CD4-positive, alpha-beta memory T cell (primary cell): Measurements from ENCODE around the gene CDADC1. TPM values are rescaled to one million over a fixed set of nuclear protein-coding genes. Genes with fewer than 3 reads are reported as not detected.

Experiments
- CTCF ChIA-PET: fragments of 350-600 bp; sonication (Branson Sonifier 250); formaldehyde crosslinking; loops from one replicate; lab custom pipeline; 2021; ENCODE audit warnings: inconsistent platforms; ENCODE audit not compliant: partially characterized antibody; lab: Charles Lee
- POLR2A ChIA-PET: fragments of 350-600 bp; sonication (Branson Sonifier 250); formaldehyde crosslinking; loops from one replicate; lab custom pipeline; 2021; ENCODE audit not compliant: partially characterized antibody; lab: Charles Lee
- DNase-seq, 5 donors: peaks; one replicate each; pipeline versions ENCODE4 v3.0.0 to v3.0.0-alpha.2; 2020 to 2022; ENCODE audit warnings: mixed read lengths in 1 of 5
- H3K27ac ChIP-seq: one replicate; pipeline ENCODE4 v1.7.0; 2013; ENCODE audit warnings: low read depth, low read length
- H3K27me3 ChIP-seq: 2 replicates; pipeline ENCODE4 v1.7.0; 2013; ENCODE audit warnings: mild to moderate bottlenecking, low read length, moderate library complexity; ENCODE audit not compliant: insufficient read depth
- H3K36me3 ChIP-seq: 2 replicates; pipeline ENCODE4 v1.7.0; 2013; ENCODE audit warnings: mild to moderate bottlenecking, low read length, moderate library complexity; ENCODE audit not compliant: insufficient read depth
- H3K4me1 ChIP-seq: 2 replicates; pipeline ENCODE4 v1.7.0; 2013; ENCODE audit warnings: mild to moderate bottlenecking, low read length, moderate library complexity; ENCODE audit not compliant: insufficient read depth
- H3K4me3 ChIP-seq, 2 donors: one replicate each; pipeline ENCODE4 v1.7.0; 2013; ENCODE audit warnings: low read length in 2 of 2, mild to moderate bottlenecking in 1 of 2
- H3K9me3 ChIP-seq, 2 donors: one replicate each; pipeline ENCODE4 v1.7.0; 2013; ENCODE audit warnings: low read length in 2 of 2, control low read depth in 1 of 2; ENCODE audit not compliant: control insufficient read depth in 1 of 2
- H3K27ac Mint-ChIP-seq, 7 donors: one replicate each; pipeline ENCODE4 v1.8.0; 2020 to 2021; ENCODE audit warnings: mixed read lengths in 7 of 7, mild to moderate bottlenecking in 6 of 7, inconsistent platforms in 3 of 7, moderate library complexity in 3 of 7
- H3K27me3 Mint-ChIP-seq, 2 donors: one replicate each; pipeline ENCODE4 v1.8.0; 2020 to 2021; ENCODE audit warnings: mixed read lengths in 2 of 2
- H3K36me3 Mint-ChIP-seq, 2 donors: one replicate each; pipeline ENCODE4 v1.8.0; 2020 to 2021; ENCODE audit warnings: mixed read lengths in 2 of 2, inconsistent platforms in 1 of 2, mild to moderate bottlenecking in 1 of 2
- H3K4me1 Mint-ChIP-seq, 4 donors: one replicate each; pipeline ENCODE4 v1.8.0; 2020 to 2021; ENCODE audit warnings: mixed read lengths in 4 of 4, mild to moderate bottlenecking in 1 of 4
- H3K4me3 Mint-ChIP-seq, 8 donors: one replicate each; pipeline ENCODE4 v1.8.0; 2020 to 2021; ENCODE audit warnings: mixed read lengths in 8 of 8, mild to moderate bottlenecking in 7 of 8, moderate library complexity in 6 of 8, inconsistent platforms in 3 of 8
- H3K9me3 Mint-ChIP-seq, 8 donors: one replicate each; pipeline ENCODE4 v1.8.0; 2020 to 2021; ENCODE audit warnings: mixed read lengths in 8 of 8, mild to moderate bottlenecking in 5 of 8, inconsistent platforms in 3 of 8, moderate library complexity in 1 of 8
- intact Hi-C: fragments of 100-400 bp; cut with micrococcal nuclease; formaldehyde crosslinking; loops from one replicate; pipeline ENCODE4 v1.15.1; 2023
- polyA plus RNA-seq, 2 donors: library from polyadenylated mRNA; unstranded; fragments of 300-500 nt; fragmentation: Illumina TruSeq; gene quantifications; one replicate each; pipeline ENCODE4 v1.2.3, GENCODE V29; 2021
- total RNA-seq, 2 experiments: library from RNA; stranded (reverse); gene quantifications; one replicate each; pipeline ENCODE4 v1.2.3, GENCODE V29; 2021

The CDADC1 gene
- total and polyA plus RNA-seq, 4 experiments from 2014 or later, result 6.2 to 15.9 (median 12.4) TPM

- peaks cover 0 to 2% (median 0%) of the 10 kb centered on the region in 8 donors for H3K9me3 Mint-ChIP-seq
- H3K4me3 ChIP-seq, result no peak overlapping the region
- H3K4me1 Mint-ChIP-seq, result peaks cover 8 to 15% (median 11%) of the 10 kb centered on the region in 4 donors
- H3K9me3 ChIP-seq, result no peaks in the 10 kb centered on the region
- H3K27me3 ChIP-seq, result no peaks in the 10 kb centered on the region
- no peak overlapping the region for H3K4me3 Mint-ChIP-seq
- H3K36me3 Mint-ChIP-seq, result peaks cover 5 to 6% of the 10 kb centered on the region in 2 donors
- peak overlapping the region in 1 of 7 donors; percentile 9 for H3K27ac Mint-ChIP-seq
- H3K27me3 Mint-ChIP-seq, result no peaks in the 10 kb centered on the region
- no peak overlapping the region for H3K27ac ChIP-seq
- CTCF ChIA-PET, result interaction anchor here (1.3 kb wide), 1 partner anchor 17 kb away, joined by 3 read pairs; no protein-coding TSS in a partner anchor
- POLR2A ChIA-PET, result no interaction called here
- intact Hi-C loops, result no loop called here
- no peaks in the 10 kb centered on the region for H3K36me3 ChIP-seq
- DNase-seq, result no peak
- peaks cover 5% of the 10 kb centered on the region for H3K4me1 ChIP-seq
These were observed 49.6 kb downstream of the CDADC1 start for GRCh38 chr13:49297338-49297737.

DNA sequence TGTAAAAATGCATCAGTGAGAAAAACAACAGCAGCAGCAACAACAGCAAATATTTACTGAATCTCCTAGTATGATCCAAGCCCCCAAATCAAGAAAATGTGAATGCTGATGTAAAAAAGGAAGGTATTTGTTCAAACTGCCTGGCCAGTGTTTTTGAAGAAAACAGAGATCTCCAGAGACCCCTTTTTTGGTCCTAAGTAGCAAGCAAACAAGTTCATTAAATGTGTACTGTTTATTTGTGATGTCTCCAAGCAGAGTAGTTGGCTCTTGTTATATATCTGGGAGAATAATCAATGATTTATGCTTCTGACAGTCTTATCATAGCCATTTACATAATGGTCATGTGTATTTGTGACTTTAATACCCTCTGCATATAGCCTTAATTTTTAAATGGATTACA is 50.7 kb downstream of the CDADC1 start:
- DNase-seq, result no peak
- intact Hi-C loops, result no loop called here
- no peaks in the 10 kb centered on the region for H3K27me3 ChIP-seq
- peaks cover 0 to 2% of the 10 kb centered on the region in 2 donors for H3K36me3 Mint-ChIP-seq
- no peak overlapping the region for H3K27ac ChIP-seq
- peaks cover 4 to 14% (median 10%) of the 10 kb centered on the region in 4 donors for H3K4me1 Mint-ChIP-seq
- POLR2A ChIA-PET, result no interaction called here
- peak overlapping the region in 3 of 7 donors; percentile 0 to 71 (median 12) for H3K27ac Mint-ChIP-seq
- H3K4me3 ChIP-seq, result no peak overlapping the region
- CTCF ChIA-PET, result interaction anchor here (5.7 kb wide), 1 partner anchor 308 kb away, joined by 81 read pairs; no protein-coding TSS in a partner anchor
- no peaks in the 10 kb centered on the region for H3K36me3 ChIP-seq
- H3K9me3 ChIP-seq, result no peaks in the 10 kb centered on the region
- H3K27me3 Mint-ChIP-seq, result no peaks in the 10 kb centered on the region
- no peak overlapping the region for H3K4me3 Mint-ChIP-seq
- peaks cover 5% of the 10 kb centered on the region for H3K4me1 ChIP-seq
- no peaks in the 10 kb centered on the region for H3K9me3 Mint-ChIP-seq

DNA sequence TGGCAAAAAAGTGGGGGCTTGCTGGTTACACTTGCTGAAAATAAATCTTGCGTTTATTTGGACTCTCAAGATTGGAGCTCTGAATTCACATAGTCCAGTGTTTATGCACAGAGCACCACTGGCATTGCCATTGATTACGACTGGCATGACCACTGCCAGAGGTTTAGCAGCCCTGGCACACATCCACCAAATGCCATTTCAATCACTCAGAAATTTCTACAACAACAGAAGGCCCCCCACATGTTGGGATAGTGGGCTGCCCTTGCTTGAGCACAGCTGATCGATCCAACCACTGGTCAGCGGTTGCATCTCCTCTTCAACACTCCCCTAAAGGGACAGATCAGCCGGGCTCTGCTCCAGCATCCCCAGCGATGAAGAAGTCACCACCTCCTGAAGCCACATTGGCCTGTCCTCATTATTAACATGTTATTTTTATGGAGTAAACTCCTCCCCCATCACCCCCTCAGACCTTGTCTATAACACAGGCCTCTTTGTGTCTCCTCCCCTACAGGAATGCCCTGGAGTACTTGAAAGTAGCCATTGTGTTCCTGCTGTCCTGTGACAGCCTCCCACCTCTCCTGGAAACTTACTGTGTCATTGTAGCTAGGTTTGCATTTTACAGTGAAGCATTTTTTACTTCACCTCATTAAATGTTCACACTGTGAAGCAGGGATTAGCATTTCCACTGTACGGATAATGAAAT is 51.3 kb downstream of the CDADC1 start:
- no peak for DNase-seq
- no peak overlapping the region for H3K4me3 Mint-ChIP-seq
- Histone ChIP-seq H3K27ac (no peak overlapping the region), H3K27me3 (no peaks in the 10 kb centered on the region), H3K36me3 (no peaks in the 10 kb centered on the region), H3K4me3 (no peak overlapping the region), H3K9me3 (no peaks in the 10 kb centered on the region), H3K4me1 (peaks cover 5% of the 10 kb centered on the region)
- H3K36me3 Mint-ChIP-seq, result peaks cover 0 to under 1% of the 10 kb centered on the region in 2 donors
- no peaks in the 10 kb centered on the region for H3K27me3 Mint-ChIP-seq
- ChIA-PET POLR2A (no interaction called here), CTCF (interaction anchor here (0.5 to 5.7 kb wide), 4 partner anchors 17 to 307 kb away, joined by 3 to 81 read pairs (median 3); partner anchors contain the start of gene PHF11)
- intact Hi-C loops, result no loop called here
- H3K9me3 Mint-ChIP-seq, result no peaks in the 10 kb centered on the region
- H3K27ac Mint-ChIP-seq, result peak overlapping the region in 1 of 7 donors; percentile 60
- peaks cover 6 to 14% (median 11%) of the 10 kb centered on the region in 4 donors for H3K4me1 Mint-ChIP-seq

GRCh38 chr13:49300276-49300675 is 52.6 kb downstream of the CDADC1 start:
- ChIA-PET CTCF (interaction anchor here (0.6 to 5.7 kb wide), 18 partner anchors 8 to 313 kb away, joined by 3 to 81 read pairs (median 3); partner anchors contain the start of gene PHF11), POLR2A (interaction anchor here (1.0 to 1.4 kb wide), 2 partner anchors 143 to 195 kb away, joined by 3 read pairs; partner anchors contain the start of genes CAB39L, PHF11 and SETDB2)
- peak overlapping the region in 1 of 7 donors; percentile 65 for H3K27ac Mint-ChIP-seq

DNA sequence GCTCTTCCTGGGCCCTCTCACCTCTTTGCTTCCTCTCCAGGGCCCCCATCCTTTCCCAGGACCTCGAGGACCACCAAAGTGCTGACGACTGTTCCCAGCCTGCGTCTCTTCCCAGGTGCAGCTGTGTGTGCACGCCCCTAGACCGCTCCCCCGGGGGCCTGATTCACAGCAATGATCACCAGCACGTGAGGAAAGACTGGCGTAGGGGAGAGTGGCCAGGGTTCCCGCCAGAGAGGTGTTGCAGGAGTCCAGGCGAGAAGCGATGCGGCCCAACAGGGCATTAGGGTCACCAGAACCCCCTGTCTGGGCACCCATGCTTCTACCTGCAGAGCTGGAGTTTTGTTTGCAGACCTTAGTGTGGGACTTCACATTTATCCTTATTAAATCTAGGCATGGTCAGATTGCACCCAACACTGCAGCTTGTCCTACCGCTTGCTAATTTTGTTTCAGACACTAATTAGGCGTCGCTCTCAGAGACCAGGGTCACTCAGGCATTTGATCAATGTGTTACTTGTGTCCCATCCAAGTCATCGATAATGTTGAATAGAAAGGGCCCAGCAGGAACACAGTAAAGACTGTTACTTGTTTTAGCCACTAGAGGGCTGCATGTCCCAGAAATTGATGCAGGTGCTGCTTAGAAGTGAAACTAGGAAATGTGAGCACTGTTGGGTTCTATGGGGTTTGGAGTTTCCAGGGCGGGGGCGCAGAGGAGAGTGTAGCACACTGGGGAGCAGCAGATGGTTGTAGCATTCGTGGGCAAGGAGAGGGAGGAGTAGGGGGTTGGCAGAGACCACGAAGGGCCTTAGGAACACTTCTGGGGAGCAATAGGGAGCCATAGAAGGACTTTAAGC is 53.2 kb downstream of the CDADC1 start:
- H3K27ac ChIP-seq, result no peak overlapping the region
- H3K27me3 ChIP-seq, result no peaks in the 10 kb centered on the region
- POLR2A ChIA-PET, result interaction anchor here (1.0 to 1.4 kb wide), 2 partner anchors 143 to 195 kb away, joined by 3 read pairs; partner anchors contain the start of genes CAB39L, PHF11 and SETDB2
- peak overlapping the region; percentile 15 to 45 for H3K4me3 ChIP-seq
- CTCF ChIA-PET, result interaction anchor here (0.7 to 5.7 kb wide), 23 partner anchors 8 to 942 kb away, joined by 3 to 81 read pairs (median 3); partner anchors contain the start of genes CAB39L, PHF11 and SETDB2
- no peaks in the 10 kb centered on the region for H3K9me3 ChIP-seq
- peaks cover 5% of the 10 kb centered on the region for H3K4me1 ChIP-seq
- intact Hi-C loops, result loop anchor here (1.0 to 5.0 kb wide), 7 partner anchors 71 to 547 kb away; partner anchors contain the start of genes CAB39L, PHF11, RCBTB1 and SETDB2
- H3K27me3 Mint-ChIP-seq, result no peaks in the 10 kb centered on the region
- peaks cover 6 to 14% (median 11%) of the 10 kb centered on the region in 4 donors for H3K4me1 Mint-ChIP-seq
- no peaks in the 10 kb centered on the region for H3K36me3 Mint-ChIP-seq
- H3K36me3 ChIP-seq, result no peaks in the 10 kb centered on the region
- peak overlapping the region; percentile 70 to 85 (median 80) for H3K4me3 Mint-ChIP-seq
- DNase-seq, result peak; percentile 77 to 79 (median 77)
- H3K9me3 Mint-ChIP-seq, result no peaks in the 10 kb centered on the region
- H3K27ac Mint-ChIP-seq, result peak overlapping the region in 6 of 7 donors; percentile 14 to 91 (median 74)

More at GRCh38 chr13:49300276-49300675, 52.6 kb downstream of the CDADC1 start:
- Mint-ChIP-seq H3K9me3 (no peaks in the 10 kb centered on the region), H3K4me1 (peaks cover 6 to 14% (median 11%) of the 10 kb centered on the region in 4 donors), H3K27me3 (no peaks in the 10 kb centered on the region), H3K4me3 (no peak overlapping the region), H3K36me3 (no peaks in the 10 kb centered on the region)
- Histone ChIP-seq H3K36me3 (no peaks in the 10 kb centered on the region), H3K9me3 (no peaks in the 10 kb centered on the region), H3K4me3 (no peak overlapping the region), H3K4me1 (peaks cover 5% of the 10 kb centered on the region), H3K27me3 (no peaks in the 10 kb centered on the region), H3K27ac (no peak overlapping the region)
- DNase-seq, result no peak
- intact Hi-C loops, result loop anchor here (2.0 to 5.0 kb wide), 2 partner anchors 145 to 287 kb away; partner anchors contain the start of genes CAB39L, RCBTB1 and SETDB2

GRCh38 chr13:49302222-49302621 is 54.5 kb downstream of the CDADC1 start:
- Histone ChIP-seq H3K36me3 (no peaks in the 10 kb centered on the region), H3K4me1 (peaks cover 5% of the 10 kb centered on the region), H3K9me3 (no peaks in the 10 kb centered on the region), H3K27ac (no peak overlapping the region), H3K4me3 (no peak overlapping the region), H3K27me3 (no peaks in the 10 kb centered on the region)
- Mint-ChIP-seq H3K4me3 (peak overlapping the region in 3 of 8 donors; percentile 11 to 40 (median 16)), H3K9me3 (no peaks in the 10 kb centered on the region), H3K27me3 (no peaks in the 10 kb centered on the region), H3K36me3 (no peaks in the 10 kb centered on the region), H3K27ac (peak overlapping the region in 3 of 7 donors; percentile 13 to 76 (median 69)), H3K4me1 (peaks cover 6 to 14% (median 11%) of the 10 kb centered on the region in 4 donors)
- intact Hi-C loops, result loop anchor here (5.0 kb wide), 1 partner anchor 285 kb away; the partner anchor contains the start of gene RCBTB1
- POLR2A ChIA-PET, result no interaction called here
- CTCF ChIA-PET, result interaction anchor here (0.7 to 5.7 kb wide), 5 partner anchors 9 to 304 kb away, joined by 3 to 81 read pairs (median 5); partner anchors contain the start of genes CAB39L and SETDB2
- DNase-seq, result no peak
